ENCODE measurements around the gene FAM241B. TPM values are rescaled to one million over a fixed set of nuclear protein-coding genes. Genes with fewer than 3 reads are reported as not detected.

The FAM241B gene
- total RNA-seq, 2 experiments from 2014 or later, result 10.8 to 12.5 TPM

- Mint-ChIP-seq H3K9me3 (no peaks in the 10 kb centered on the region), H3K27ac (no peak overlapping the region)
- ATAC-seq, result no peak
Measured at GRCh38 chr10:69662901-69663300, 32.9 kb downstream of the FAM241B start.

GRCh38 chr10:69663369-69663947 lies 33.4 kb downstream of the FAM241B start:
- intact Hi-C loops (cut with micrococcal nuclease), result no loop called here
- Mint-ChIP-seq H3K36me3 (ENCODE audit: low read depth) (no peaks in the 10 kb centered on the region), H3K4me3 (no peak overlapping the region), H3K27me3 (peaks cover 10% of the 10 kb centered on the region), H3K9me3 (no peaks in the 10 kb centered on the region), H3K27ac (no peak overlapping the region), H3K4me1 (ENCODE audit: low read depth) (no peaks in the 10 kb centered on the region)
- ChIA-PET POLR2A (no interaction called here), CTCF (interaction anchor here (0.9 to 3.0 kb wide), 5 partner anchors 11 to 148 kb away, joined by 3 to 12 read pairs (median 3); no protein-coding TSS in a partner anchor)
- DNase-seq, result peak; percentile 10
- ATAC-seq, result no peak
- no peak for TF ChIP-seq CTCF (IDR thresholded peaks at IDR 0.05)

More at GRCh38 chr10:69662901-69663300, 32.9 kb downstream of the FAM241B start:
- no peaks in the 10 kb centered on the region for H3K36me3 Mint-ChIP-seq (ENCODE audit: low read depth)
- POLR2A ChIA-PET, result no interaction called here
- no peaks in the 10 kb centered on the region for H3K4me1 Mint-ChIP-seq (ENCODE audit: low read depth)
- no peak for TF ChIP-seq CTCF (IDR thresholded peaks at IDR 0.05)
- H3K4me3 Mint-ChIP-seq, result no peak overlapping the region
- intact Hi-C loops (cut with micrococcal nuclease), result no loop called here
- CTCF ChIA-PET, result interaction anchor here (1.1 to 3.0 kb wide), 3 partner anchors 12 to 147 kb away, joined by 3 to 12 read pairs (median 4); no protein-coding TSS in a partner anchor
- no peak for DNase-seq
- peaks cover 7% of the 10 kb centered on the region for H3K27me3 Mint-ChIP-seq

GRCh38 chr10:69665474-69666320 lies 35.6 kb downstream of the FAM241B start:
- Mint-ChIP-seq H3K9me3 (no peaks in the 10 kb centered on the region), H3K36me3 (ENCODE audit: low read depth) (no peaks in the 10 kb centered on the region), H3K27me3 (peaks cover 18% of the 10 kb centered on the region), H3K4me1 (ENCODE audit: low read depth) (no peaks in the 10 kb centered on the region), H3K27ac (no peak overlapping the region), H3K4me3 (no peak overlapping the region)
- POLR2A ChIA-PET, result no interaction called here
- no peak for TF ChIP-seq CTCF (IDR thresholded peaks at IDR 0.05)
- ATAC-seq, result no peak
- no peak for DNase-seq
- CTCF ChIA-PET, result interaction anchor here (3.0 kb wide), 1 partner anchor 150 kb away, joined by 12 read pairs; no protein-coding TSS in a partner anchor
- intact Hi-C loops (cut with micrococcal nuclease), result no loop called here

GRCh38 chr10:69666756-69667155 lies 36.7 kb downstream of the FAM241B start:
- no peak overlapping the region for H3K27ac Mint-ChIP-seq
- H3K27me3 Mint-ChIP-seq, result peaks cover 23% of the 10 kb centered on the region
- H3K9me3 Mint-ChIP-seq, result peaks cover 3% of the 10 kb centered on the region
- no peaks in the 10 kb centered on the region for H3K4me1 Mint-ChIP-seq (ENCODE audit: low read depth)
- DNase-seq (no peak), ATAC-seq (no peak)
- no peak overlapping the region for H3K4me3 Mint-ChIP-seq
- CTCF ChIA-PET, result interaction anchor here (2.0 kb wide), 1 partner anchor 151 kb away, joined by 6 read pairs; no protein-coding TSS in a partner anchor
- POLR2A ChIA-PET, result no interaction called here
- H3K36me3 Mint-ChIP-seq (ENCODE audit: low read depth), result no peaks in the 10 kb centered on the region
- intact Hi-C loops (cut with micrococcal nuclease), result no loop called here
- no peak for TF ChIP-seq CTCF (IDR thresholded peaks at IDR 0.05)

- Mint-ChIP-seq H3K4me3 (no peak overlapping the region), H3K27me3 (peaks cover 23% of the 10 kb centered on the region), H3K9me3 (peaks cover 3% of the 10 kb centered on the region), H3K27ac (no peak overlapping the region), H3K4me1 (ENCODE audit: low read depth) (no peaks in the 10 kb centered on the region), H3K36me3 (ENCODE audit: low read depth) (no peaks in the 10 kb centered on the region)
- no peak for TF ChIP-seq CTCF (IDR thresholded peaks at IDR 0.05)
- intact Hi-C loops (cut with micrococcal nuclease), result no loop called here
- ATAC-seq (no peak), DNase-seq (no peak)
- POLR2A ChIA-PET, result no interaction called here
- CTCF ChIA-PET, result no interaction called here
Measured at GRCh38 chr10:69668721-69669120, 38.7 kb downstream of the FAM241B start.

Measured in activated CD8-positive, alpha-beta T cell treated with anti-CD3 and anti-CD28 coated beads for 36 hours (primary cell).